Measurements from ENCODE around the gene ZC3H4.
"Not testable (repeated sequence)": the region's sequence is repeated elsewhere in the genome, so short reads cannot be mapped to it uniquely, and the experiment has no call there.

Gene ZC3H4

GRCh38 chr19:47107953-47108746, 5.4 kb downstream of the ZC3H4 start:
- no peak for DNase-seq (ENCODE audit: low spot score)

- no peak for DNase-seq (ENCODE audit: low spot score)
Observed at GRCh38 chr19:47107202-47107952, 6.2 kb downstream of the ZC3H4 start.

- no peak for DNase-seq (ENCODE audit: low spot score)
Observed at GRCh38 chr19:47106821-47107201, 6.8 kb downstream of the ZC3H4 start.

GRCh38 chr19:47105874-47106273, 7.7 kb downstream of the ZC3H4 start:
- DNase-seq (ENCODE audit: low spot score) = no peak

GRCh38 chr19:47104680-47105079, 8.9 kb downstream of the ZC3H4 start:
- no peak for DNase-seq (ENCODE audit: low spot score)

GRCh38 chr19:47102346-47103060, 11.1 kb downstream of the ZC3H4 start:
- DNase-seq (ENCODE audit: low spot score) = no peak

- DNase-seq (ENCODE audit: low spot score) = not testable (repeated sequence)
Observed at GRCh38 chr19:47101116-47101515, 12.5 kb downstream of the ZC3H4 start.

GRCh38 chr19:47100290-47100689, 13.3 kb downstream of the ZC3H4 start:
- no peak for DNase-seq (ENCODE audit: low spot score)

GRCh38 chr19:47099576-47100050, 14.0 kb downstream of the ZC3H4 start:
- DNase-seq (ENCODE audit: low spot score) = no peak

- DNase-seq (ENCODE audit: low spot score) = no peak
Observed at GRCh38 chr19:47098608-47099007, 15.0 kb downstream of the ZC3H4 start.

GRCh38 chr19:47097396-47098201, 16.0 kb downstream of the ZC3H4 start:
- DNase-seq (ENCODE audit: low spot score) = no peak

GRCh38 chr19:47096721-47097120, 16.9 kb downstream of the ZC3H4 start:
- DNase-seq (ENCODE audit: low spot score) = no peak

- no peak for DNase-seq (ENCODE audit: low spot score)
Observed at GRCh38 chr19:47096100-47096704, 17.4 kb downstream of the ZC3H4 start.

- DNase-seq (ENCODE audit: low spot score) = no peak
Observed at GRCh38 chr19:47095476-47096099, 18.0 kb downstream of the ZC3H4 start.

- no peak for DNase-seq (ENCODE audit: low spot score)
Observed at GRCh38 chr19:47094557-47095475, 18.8 kb downstream of the ZC3H4 start.

- no peak for DNase-seq (ENCODE audit: low spot score)
Observed at GRCh38 chr19:47093841-47094240, 19.7 kb downstream of the ZC3H4 start.

- DNase-seq (ENCODE audit: low spot score) = no peak
Observed at GRCh38 chr19:47093254-47093653, 20.3 kb downstream of the ZC3H4 start.

GRCh38 chr19:47089767-47090350, 23.7 kb downstream of the ZC3H4 start:
- DNase-seq (ENCODE audit: low spot score) = no peak

GRCh38 chr19:47086280-47086679, 27.3 kb downstream of the ZC3H4 start:
- DNase-seq (ENCODE audit: low spot score) = no peak

Data from ecto neural progenitor cell (in vitro differentiated cells).